Sigmoid colon (tissue), 7 donors: Measurements from ENCODE around the gene BAZ1A. TPM values are rescaled to one million over a fixed set of nuclear protein-coding genes. Genes with fewer than 3 reads are reported as not detected.

Source experiments
- DNase-seq: peaks from one replicate; pipeline ENCODE4 v3.0.0-alpha.2; 2019
- H3K27ac ChIP-seq, 4 donors: fragments of 200-600 bp; sonication (generic); one replicate each; pipeline ENCODE4 v1.5.1; 2016 to 2019; ENCODE audit warnings: mild to moderate bottlenecking in 1 of 4
- H3K27me3 ChIP-seq, 3 donors: fragments of 200-600 bp; sonication (generic); one replicate each; pipeline ENCODE4 v1.5.1; 2019; ENCODE audit warnings: mild to moderate bottlenecking in 1 of 3
- H3K36me3 ChIP-seq, 4 donors: fragments of 200-600 bp; sonication (generic); one replicate each; pipeline ENCODE4 v1.5.1; 2016 to 2019
- H3K4me1 ChIP-seq, 4 donors: fragments of 200-600 bp; sonication (generic); one replicate each; pipeline ENCODE4 v1.5.1; 2017 to 2019
- H3K4me3 ChIP-seq, 4 donors: fragments of 200-600 bp; sonication (generic); one replicate each; pipeline ENCODE4 v1.5.1; 2017 to 2019; ENCODE audit warnings: mild to moderate bottlenecking in 2 of 4, moderate library complexity in 1 of 4
- H3K9me3 ChIP-seq, 4 donors: fragments of 200-600 bp in 3 of 4; sonication (generic) in 3 of 4; one replicate each; pipeline versions ENCODE4 v1.5.1 to v1.6.1; 2013 to 2019
- EP300 ChIP-seq, 4 donors: sonication (generic); formaldehyde crosslinking; IDR thresholded peaks; one replicate each; pipeline ENCODE4 v1.6.1; 2017; ENCODE audit warnings: antibody characterized with exemption in 4 of 4
- POLR2A ChIP-seq, 2 donors: fragments of 450-650 bp; IDR thresholded peaks; one replicate each; pipeline ENCODE4 v1.6.1; 2016; ENCODE audit warnings: antibody characterized with exemption in 2 of 2, mild to moderate bottlenecking in 2 of 2, moderate library complexity in 2 of 2
- POLR2AphosphoS5 ChIP-seq, 4 donors: sonication (generic); formaldehyde crosslinking; IDR thresholded peaks; one replicate each; pipeline ENCODE4 v1.6.1; 2017; ENCODE audit warnings: antibody characterized with exemption in 4 of 4
- WGBS, 2 donors: extraction: QIAGEN DNeasy Blood & Tissue Kit; methylation state at CpG; one replicate each; pipeline ENCODE4 v1.1.7; 2013; 5-methylcytosine and 5-hydroxymethylcytosine counted together
- intact Hi-C: fragments of 100-400 bp; cut with DNase I; formaldehyde crosslinking; loops from one replicate; pipeline ENCODE4 v1.15.1; 2023
- polyA plus RNA-seq, 3 donors: library from polyadenylated mRNA; stranded (reverse); fragments of 200-250 nt; gene quantifications; one replicate each; pipeline ENCODE4 v1.2.3, GENCODE V29; 2013
- total RNA-seq, 4 donors: library from RNA; depleted of rRNA; stranded (reverse); fragments of >200 nt; gene quantifications; one replicate each; pipeline ENCODE4 v1.1.0, GENCODE V29; 2016
- TF ChIP-seq, protein P1 (sequence below), 4 experiments: fragments of 450-650 bp in 3 of 4; fragments of 200-600 bp in 1 of 4; IDR thresholded peaks; one replicate each; pipeline ENCODE4 v1.5.1; 2016 to 2019; ENCODE audit warnings: antibody characterized with exemption in 4 of 4, mild to moderate bottlenecking in 3 of 4, moderate library complexity in 2 of 4
- donor health status: healthy with polysubstance abuse.
- donor health status: Bipolar disorder and iron deficiency.
- donor health status: healthy.

Gene BAZ1A
- total and polyA plus RNA-seq, 7 donors = 18.2 to 73.1 (median 22.4) TPM

DNA sequence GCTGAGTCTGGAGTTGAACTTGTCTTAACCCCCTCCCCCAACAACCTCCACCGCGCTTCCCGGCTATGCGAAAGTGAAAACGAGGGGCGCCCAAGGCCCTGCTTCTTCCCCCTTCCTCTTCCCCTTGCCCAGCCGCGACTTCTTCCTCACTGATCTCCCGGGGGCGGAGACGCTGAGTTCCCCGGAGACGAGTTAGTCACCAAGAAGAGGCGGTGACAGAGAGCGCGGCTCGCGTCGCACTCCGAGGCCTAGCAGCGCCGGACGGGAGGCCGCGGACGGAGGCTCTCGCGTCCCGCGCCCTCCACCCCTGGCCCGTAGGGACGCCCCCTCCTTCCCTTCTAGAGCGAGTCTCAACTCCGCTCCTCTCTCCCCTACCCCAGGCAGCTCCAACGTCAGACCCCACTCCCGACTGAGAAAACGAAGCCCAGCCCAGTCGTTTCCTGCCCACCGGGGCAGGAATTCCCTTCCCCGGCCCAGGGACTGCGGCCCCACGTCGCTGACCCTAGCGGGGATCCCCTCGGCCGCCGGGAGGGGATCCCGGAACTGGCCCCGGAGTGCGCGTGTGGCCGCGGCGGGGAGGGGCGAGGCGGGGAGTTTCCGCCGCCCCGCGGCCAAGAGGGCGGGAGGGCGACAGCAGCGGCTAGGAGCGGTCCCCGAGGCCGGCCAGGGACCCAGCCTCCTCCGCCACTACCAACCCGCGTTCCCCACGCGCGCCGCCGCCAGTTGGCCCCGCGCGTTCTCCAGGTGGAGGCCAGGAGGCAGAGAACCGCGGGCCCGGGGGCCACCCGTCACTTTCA, 1.4 kb downstream of the BAZ1A start:
- peak; percentile 49 to 53 for TF ChIP-seq POLR2A (IDR thresholded peaks at IDR 0.05)
- TF ChIP-seq POLR2AphosphoS5 (IDR thresholded peaks at IDR 0.05) = peak; percentile 76 to 81 (median 77)
- no peak for TF ChIP-seq EP300 (IDR thresholded peaks at IDR 0.05)
- no peaks in the 10 kb centered on the region for H3K27me3 ChIP-seq
- H3K4me3 ChIP-seq = peak overlapping the region; percentile 66 to 98 (median 92)
- 0 to 1% methylated on average over 81 of the region's 81 CpGs for WGBS, 2 donors
- no peaks in the 10 kb centered on the region for H3K9me3 ChIP-seq
- peak; percentile 91 for DNase-seq
- intact Hi-C loops = loop anchor here (1.0 to 10.0 kb wide), 4 partner anchors 109 to 529 kb away; partner anchors contain the start of genes CFL2, FAM177A1, NFKBIA and SRP54
- H3K36me3 ChIP-seq = no peaks in the 10 kb centered on the region
- H3K4me1 ChIP-seq = peaks cover 0 to 13% (median 5%) of the 10 kb centered on the region in 4 donors
- H3K27ac ChIP-seq = peak overlapping the region; percentile 97 to 99 (median 98)

DNA sequence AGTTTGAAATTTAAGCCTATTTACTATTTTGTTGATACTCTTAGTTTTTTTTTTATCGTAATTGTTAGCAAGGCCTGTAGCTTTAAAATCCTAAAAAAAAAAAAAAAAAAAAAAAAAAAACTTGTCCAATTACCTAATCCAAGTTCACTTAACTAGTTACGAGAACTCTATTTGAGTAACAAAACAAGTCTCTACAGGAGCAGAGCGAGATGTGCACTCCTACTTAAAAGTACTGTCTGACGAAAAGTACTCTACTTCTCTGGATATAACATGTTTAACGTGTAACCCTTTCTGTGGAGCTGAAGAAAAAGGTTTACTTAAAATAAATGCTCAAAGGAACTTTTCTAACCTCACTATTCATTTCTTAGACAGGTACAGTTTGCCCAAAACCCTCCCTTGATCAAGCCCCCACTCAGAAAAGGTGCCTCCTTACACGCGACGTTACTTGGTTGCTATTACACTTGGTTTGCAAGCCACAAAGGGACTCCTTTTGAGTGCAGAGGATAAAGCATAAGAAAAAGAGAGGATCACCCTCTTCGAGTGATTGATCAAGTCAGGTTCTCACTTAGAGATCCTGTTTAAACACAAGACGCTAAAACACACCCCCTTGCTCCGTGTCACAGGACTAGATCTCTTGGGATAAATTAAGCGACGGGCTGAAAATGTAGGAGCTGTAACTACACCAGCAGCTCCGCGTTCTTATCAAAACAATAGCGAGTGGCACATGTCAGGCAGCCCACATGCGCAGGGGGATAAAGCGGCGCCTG, 2.2 kb downstream of the BAZ1A start:
- Histone ChIP-seq H3K27ac (peak overlapping the region; percentile 97 to 99 (median 98)), H3K27me3 (no peaks in the 10 kb centered on the region), H3K36me3 (no peaks in the 10 kb centered on the region), H3K4me1 (peaks cover 0 to 13% (median 5%) of the 10 kb centered on the region in 4 donors), H3K9me3 (no peaks in the 10 kb centered on the region), H3K4me3 (peak overlapping the region; percentile 66 to 98 (median 92))
- WGBS, 2 donors = 1 to 2% methylated on average over 19 of the region's 19 CpGs
- TF ChIP-seq POLR2AphosphoS5 (IDR thresholded peaks at IDR 0.05) (peak; percentile 58 to 79 (median 72)), EP300 (IDR thresholded peaks at IDR 0.05) (no peak), POLR2A (IDR thresholded peaks at IDR 0.05) (peak in 1 of 2 donors; percentile 44)
- TF ChIP-seq, protein P1, sequence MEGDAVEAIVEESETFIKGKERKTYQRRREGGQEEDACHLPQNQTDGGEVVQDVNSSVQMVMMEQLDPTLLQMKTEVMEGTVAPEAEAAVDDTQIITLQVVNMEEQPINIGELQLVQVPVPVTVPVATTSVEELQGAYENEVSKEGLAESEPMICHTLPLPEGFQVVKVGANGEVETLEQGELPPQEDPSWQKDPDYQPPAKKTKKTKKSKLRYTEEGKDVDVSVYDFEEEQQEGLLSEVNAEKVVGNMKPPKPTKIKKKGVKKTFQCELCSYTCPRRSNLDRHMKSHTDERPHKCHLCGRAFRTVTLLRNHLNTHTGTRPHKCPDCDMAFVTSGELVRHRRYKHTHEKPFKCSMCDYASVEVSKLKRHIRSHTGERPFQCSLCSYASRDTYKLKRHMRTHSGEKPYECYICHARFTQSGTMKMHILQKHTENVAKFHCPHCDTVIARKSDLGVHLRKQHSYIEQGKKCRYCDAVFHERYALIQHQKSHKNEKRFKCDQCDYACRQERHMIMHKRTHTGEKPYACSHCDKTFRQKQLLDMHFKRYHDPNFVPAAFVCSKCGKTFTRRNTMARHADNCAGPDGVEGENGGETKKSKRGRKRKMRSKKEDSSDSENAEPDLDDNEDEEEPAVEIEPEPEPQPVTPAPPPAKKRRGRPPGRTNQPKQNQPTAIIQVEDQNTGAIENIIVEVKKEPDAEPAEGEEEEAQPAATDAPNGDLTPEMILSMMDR (IDR thresholded peaks at IDR 0.05) = no peak
- intact Hi-C loops = loop anchor here (2.0 to 10.0 kb wide), 3 partner anchors 158 to 529 kb away; partner anchors contain the start of genes CFL2, FAM177A1 and NFKBIA
- DNase-seq = peak; percentile 70

DNA sequence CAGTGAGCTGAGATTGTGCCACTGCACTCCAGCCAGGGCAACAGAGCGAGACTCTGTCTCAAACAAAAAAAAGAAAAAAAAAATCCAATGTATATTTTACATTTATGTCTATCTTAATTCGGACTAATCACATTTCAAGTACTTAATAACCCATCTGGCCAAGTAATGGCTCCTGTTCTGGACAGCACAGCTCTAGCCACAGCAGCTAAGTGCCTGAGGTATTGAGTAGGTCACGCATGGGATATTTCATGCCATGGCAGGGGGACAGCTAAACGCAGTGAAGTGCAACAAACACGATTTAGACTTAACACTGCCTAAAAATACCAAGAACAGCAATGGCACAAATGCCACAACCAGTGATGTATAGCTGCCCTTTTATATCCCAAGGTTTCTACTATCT, 8.0 kb downstream of the BAZ1A start:
- peaks cover 0 to 3% (median 1%) of the 10 kb centered on the region in 4 donors for H3K4me1 ChIP-seq
- TF ChIP-seq POLR2AphosphoS5 (IDR thresholded peaks at IDR 0.05) (no peak), EP300 (IDR thresholded peaks at IDR 0.05) (no peak)
- TF ChIP-seq, protein P1 (IDR thresholded peaks at IDR 0.05) = no peak
- no peaks in the 10 kb centered on the region for H3K27me3 ChIP-seq
- no peak overlapping the region for H3K27ac ChIP-seq
- 90 to 95% methylated on average over 5 of the region's 5 CpGs for WGBS, 2 donors
- intact Hi-C loops = no loop called here
- H3K9me3 ChIP-seq = no peaks in the 10 kb centered on the region
- H3K4me3 ChIP-seq = no peak overlapping the region
- H3K36me3 ChIP-seq = no peaks in the 10 kb centered on the region
- no peak for DNase-seq

DNA sequence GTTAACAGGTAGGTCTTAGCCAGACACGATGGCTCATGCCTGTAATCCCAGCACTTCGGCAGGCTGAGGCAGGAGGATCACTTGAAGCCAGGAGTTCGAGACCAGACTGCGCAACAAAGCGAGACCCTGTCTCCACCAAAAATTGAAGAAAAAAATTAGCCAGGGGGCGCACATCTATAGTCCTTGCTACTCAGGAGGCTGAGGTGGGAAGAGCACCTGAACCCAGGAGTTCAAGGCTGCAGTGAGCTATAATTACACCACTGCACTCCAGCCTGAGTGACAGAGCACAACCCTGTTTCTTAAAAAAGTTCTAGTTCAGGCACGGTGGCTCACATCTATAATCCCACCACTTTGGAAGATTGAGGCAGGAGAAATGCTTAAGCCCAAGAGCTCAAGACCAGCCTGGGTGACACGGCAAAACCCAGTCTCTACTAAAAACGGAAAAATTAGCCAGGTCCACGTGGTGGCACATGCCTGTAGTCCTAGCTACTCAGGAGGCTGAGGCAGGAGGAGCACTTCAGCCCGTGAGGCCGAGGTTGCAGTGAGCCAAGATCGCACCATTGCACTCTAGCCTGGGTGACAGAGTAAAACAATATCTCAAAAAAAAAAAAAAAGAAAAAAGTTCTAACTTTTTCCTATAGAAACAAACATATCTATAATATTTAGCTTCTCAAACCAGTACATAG, 9.1 kb downstream of the BAZ1A start:
- Histone ChIP-seq H3K36me3 (peaks cover 0 to 5% (median 0%) of the 10 kb centered on the region in 4 donors), H3K27ac (no peak overlapping the region), H3K4me1 (no peaks in the 10 kb centered on the region), H3K9me3 (no peaks in the 10 kb centered on the region), H3K4me3 (no peak overlapping the region), H3K27me3 (no peaks in the 10 kb centered on the region)
- intact Hi-C loops = no loop called here
- TF ChIP-seq, protein P1 (IDR thresholded peaks at IDR 0.05) = no peak
- no peak for TF ChIP-seq EP300 (IDR thresholded peaks at IDR 0.05)
- no peak for TF ChIP-seq POLR2A (IDR thresholded peaks at IDR 0.05)
- no peak for TF ChIP-seq POLR2AphosphoS5 (IDR thresholded peaks at IDR 0.05)
- DNase-seq = no peak
- WGBS, 2 donors = 94 to 96% methylated on average over 13 of the region's 13 CpGs
